HG02938 (cell line): ENCODE measurements around the gene MED29.

ENCODE experiments used
- ATAC-seq: cut with Tn5 transposase; IDR thresholded peaks from one replicate; pipeline ENCODE4 v1.9.1; 2021; ENCODE audit warnings: mild to moderate bottlenecking, moderate library complexity; ENCODE audit not compliant: unreplicated experiment

MED29 gene

DNA sequence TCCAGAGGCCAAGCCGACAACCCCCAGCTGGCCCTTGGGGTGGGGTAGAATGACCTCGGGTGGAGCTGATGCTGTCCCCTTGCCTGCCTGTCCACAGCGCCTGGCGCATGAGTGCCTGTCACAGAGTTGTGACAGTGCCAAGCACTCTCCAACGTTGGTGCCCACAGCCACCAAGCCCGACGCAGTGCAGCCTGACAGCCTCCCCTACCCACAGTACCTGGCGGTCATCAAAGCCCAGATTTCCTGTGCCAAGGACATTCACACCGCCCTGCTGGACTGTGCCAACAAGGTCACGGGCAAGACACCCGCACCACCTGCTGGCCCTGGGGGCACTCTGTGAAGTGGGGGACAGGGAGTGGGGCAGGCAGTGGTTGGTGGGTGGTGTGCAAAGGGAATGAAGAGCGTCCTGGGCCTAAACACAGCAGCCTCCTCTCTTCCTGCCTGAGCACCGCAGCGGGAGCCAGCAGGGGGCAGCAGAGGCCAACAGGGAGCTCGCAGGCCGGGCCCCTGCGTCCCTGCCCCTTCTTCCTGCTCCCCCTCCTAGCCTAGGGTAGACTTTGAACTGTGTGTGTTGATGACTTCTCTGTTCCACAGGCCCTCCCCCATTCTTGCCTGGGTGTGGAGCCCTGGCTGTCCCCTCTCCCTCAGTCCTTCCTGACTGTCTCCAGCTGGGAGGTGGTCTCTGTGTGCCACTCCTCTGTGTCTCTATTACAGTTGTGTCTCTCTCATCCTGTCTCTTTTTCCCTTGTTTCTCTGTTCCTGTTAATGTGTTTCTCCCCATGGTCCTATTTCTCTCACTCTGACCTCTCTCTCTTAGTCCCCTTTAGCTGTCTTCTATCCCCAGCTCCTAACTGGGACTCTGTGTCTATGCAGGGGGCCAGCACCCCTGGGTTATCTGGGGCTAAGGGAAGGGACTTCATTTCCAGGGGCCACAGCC is 6.5 kb downstream of the MED29 start:
- peak; percentile 39 for ATAC-seq

DNA sequence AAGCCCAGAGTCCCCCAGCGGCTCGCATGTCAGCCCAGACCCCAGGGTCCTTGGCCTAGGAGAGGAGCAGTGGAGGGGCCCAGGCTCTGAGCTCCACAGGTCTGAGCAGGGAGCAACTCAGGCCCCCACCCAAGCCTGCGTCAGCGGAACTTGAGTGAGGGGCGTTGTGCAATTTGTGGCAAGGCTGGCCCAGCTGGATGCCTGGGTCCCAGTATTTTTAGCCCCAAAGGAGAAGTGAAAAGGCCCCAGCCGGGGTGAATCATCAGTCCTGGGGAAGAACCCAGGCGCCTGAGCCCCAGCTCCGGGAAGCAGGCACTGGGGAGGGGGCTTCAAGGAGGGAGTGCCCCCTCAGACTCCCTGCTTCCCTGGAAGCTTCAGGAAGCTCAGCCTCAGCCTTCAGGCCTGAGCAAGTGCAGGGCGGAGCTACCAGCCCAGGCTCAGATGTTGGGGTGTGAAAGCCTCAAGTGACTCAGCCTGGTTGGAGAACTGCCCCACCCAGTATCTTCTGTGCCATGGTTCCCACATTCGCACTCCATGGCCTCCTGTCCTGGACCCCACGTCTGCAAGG is 7.2 kb downstream of the MED29 start:
- no peak for ATAC-seq

DNA sequence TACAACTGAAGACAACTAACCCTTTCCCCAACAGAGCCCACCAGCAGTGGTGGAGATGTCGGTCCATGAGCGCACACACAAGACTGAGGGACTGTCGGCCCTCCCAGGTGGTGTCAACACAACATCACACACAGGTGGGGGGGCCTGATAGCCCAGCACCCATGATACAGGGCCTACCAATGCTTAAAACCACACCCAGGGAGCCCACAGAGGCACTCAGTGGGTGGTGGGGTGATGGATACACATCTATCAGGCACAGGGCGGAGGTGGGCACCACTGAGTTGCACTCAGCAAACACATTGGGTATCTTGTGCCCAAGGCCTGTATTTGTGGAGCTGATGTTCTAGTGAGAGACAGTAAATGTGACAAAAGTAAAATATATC is 8.5 kb downstream of the MED29 start:
- ATAC-seq, result no peak

DNA sequence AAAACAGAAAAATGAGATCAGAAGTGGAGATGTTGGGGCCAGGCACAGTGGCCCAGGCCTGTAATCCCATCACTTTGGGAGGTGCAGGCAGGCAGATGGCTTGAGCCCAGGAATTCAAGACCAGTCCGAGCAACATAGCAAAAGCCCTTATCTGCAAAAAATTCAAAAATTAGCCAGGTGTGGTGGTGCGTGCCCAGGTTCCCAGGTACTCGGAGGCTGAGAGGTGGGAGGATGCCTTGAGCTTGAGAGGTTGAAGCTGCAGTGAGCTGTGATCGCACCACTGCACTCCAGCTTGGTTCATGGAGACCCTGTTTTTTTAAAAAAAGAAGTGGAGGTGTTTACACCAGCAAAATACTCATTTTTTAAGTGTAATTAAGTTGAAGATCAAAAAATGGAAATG is 8.9 kb downstream of the MED29 start:
- ATAC-seq, result no peak

DNA sequence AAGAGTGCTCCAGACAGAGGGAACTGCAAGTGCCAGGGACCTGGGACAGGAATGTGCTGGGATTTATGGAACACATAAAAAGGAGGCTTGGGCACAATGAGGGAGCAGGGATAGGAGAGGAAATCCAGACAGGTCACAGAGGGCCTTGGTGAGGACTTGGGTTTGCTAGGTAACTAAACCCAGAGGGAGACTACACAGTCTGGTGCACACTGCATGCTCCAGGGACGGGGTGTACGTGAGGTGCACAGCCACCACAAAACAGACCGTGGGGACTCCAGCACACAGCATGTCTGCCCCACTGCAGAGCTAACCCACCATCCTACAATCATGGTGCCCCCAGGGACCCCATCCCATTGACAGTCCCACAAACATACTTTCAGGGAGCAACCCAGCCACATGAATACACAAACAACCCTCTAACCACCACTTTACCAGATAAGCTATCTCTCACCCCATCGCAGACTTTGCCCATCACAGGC is 9.9 kb downstream of the MED29 start:
- ATAC-seq, result no peak

DNA sequence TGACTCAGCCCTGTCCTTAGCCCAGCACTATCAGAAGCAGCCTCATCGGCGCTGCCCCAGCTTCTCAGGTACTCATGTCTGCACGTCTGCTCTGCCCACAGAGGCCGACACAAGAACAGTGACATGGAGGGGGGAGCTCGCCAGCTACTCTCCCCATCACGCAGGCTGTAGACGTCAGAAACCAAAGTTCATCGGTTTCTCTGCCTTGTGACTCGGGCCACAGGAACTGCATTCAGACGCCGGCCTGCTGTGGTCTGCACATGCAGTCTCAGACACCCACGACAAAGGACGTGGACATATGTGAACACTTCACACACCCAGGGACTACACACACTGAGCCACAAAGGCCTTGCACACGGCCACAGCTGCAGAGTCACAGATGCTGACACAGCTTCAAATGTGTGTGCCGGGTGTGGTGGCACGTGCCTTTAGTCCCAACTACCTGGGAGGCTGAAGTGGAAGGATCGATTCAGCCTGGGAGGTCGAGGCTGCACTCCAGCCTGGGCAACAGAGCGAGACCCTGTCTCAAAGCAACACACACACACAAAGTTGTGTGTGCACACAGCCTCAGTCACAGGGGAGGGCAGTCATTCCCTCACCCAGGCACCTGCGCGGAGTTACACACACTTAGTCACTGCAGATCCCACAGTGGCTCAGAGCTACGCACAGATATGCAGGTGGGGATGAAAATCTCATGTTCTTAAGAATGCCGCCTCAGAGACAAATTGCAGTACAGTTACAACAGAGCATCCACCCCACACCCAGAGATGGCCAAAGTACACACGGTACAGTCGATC is 10.6 kb downstream of the MED29 start:
- peak; percentile 27 for ATAC-seq

DNA sequence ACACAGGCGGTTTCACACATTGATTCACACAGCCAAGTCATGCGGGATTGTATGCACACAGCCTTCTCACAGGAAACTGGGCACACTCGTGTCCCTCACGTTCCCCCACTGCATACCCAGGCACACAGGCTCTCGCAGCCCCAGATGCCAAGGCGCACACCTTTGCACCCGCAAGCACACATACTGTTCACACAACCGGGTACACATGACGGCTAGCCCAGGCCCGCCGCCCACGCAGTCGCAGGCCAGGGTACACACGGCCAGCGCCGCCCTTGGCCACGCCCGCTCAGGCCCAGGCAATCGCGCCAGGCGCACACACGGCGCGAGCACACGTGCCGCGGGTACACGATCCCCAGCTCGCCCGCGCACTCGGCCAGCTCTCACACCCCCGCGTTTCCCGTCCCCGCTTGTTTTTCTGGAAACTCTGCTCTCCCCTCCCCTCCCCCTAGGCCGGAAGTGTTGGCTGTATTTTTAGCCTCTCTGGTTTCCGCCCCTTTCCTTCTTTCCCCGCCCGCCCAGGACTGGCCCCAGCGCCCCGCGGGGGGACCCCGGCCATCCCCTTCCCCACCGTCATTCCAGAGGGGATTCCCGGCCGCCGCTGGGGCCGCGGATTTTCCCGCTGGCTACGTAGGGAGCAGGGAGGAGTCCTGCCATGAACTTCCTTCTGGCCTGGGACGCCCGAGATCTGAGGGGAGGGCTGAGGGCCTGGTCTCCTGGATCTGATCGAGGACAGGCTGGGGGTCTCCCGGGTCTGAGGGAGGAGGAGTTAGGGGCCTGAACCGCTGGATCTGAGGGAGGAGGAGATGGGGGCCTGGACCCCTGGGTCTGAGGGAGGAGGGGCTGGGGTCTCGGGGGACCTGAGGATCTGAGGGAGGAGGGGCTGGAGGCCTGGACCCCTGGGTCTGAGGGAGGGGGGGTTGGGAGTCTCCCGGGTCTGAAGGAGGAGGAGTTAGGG is 11.4 kb downstream of the MED29 start:
- ATAC-seq, result peak; percentile 19

DNA sequence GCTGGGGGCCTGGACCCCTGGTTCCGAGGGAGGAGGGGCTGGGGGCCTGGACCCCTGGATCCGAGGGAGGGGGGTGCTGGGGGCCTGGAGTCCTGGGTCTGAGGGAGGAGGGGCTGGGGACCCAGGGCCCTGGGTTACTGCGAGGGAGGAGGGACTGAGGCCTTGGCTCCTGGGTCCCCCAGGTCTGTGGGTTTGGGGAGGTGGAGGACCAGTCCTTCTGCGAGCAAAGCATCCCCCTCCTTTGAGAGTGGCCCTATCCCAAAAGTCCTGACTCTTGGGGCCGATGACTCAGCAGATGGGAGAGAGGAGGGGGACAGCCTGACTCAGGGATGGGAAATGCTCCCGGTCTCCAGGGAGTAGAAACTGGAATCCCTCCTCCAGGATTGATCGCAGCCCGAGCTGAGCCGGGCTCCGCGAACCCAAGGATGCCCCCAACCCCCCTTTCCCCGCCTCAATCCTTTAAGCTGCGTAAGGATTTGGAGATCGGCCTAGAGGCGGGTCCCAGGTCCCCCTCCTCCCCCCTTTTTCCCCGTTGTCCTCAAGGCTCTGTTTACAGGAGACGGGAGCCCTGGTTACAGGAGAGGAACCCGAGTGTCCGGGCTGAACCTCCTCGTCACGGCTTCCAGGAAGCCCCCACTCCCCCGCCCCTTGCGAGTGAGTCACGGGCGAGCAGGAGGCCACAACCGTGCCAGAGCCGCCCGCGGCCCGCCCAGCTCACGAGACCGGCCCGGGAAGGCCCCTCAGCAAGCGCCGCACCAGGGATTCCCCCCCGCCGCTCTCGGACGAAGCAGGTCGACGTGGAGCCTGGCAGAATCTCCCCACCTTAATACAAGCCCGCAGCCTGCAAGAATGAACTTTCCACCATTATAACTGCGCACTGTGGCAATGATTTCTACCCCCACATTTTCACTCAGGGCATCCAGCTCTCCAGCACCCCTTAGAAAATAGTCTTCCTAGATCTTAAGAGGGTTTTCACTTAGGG is 12.4 kb downstream of the MED29 start:
- ATAC-seq, result no peak

DNA sequence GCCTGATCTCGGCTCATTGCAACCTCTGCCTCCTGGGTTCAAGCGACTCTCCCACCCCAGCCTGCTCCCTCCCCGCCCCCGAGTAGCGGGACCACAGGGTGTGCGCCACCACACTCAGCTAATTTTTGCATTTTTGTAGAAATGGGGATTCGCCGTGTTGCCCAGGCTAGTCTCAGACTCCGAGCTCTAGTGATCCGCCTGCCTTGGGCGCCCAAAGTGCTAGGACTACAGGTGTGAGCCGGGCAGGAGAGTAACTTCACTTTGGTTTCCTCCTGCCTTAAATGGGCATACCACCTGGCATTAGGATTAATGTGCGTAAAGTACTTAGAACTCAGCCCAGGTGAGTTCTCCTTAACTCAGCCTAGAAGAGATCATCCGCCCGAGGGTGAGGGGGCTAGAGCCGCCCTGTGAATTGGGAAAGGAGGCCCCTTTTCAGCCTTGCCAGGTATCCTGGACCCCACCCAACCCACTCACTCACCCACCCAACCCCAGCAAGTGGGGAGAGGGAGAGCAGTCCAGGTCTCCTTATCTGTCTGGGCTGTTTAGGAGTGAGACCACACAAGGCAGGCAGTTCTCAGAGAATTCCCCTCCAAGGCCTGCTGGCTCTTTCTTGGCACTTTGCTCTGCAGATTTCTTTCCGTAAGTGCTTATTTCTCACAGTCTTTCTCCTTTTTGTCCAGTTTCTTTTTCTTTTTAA is 14.2 kb downstream of the MED29 start:
- ATAC-seq, result no peak

DNA sequence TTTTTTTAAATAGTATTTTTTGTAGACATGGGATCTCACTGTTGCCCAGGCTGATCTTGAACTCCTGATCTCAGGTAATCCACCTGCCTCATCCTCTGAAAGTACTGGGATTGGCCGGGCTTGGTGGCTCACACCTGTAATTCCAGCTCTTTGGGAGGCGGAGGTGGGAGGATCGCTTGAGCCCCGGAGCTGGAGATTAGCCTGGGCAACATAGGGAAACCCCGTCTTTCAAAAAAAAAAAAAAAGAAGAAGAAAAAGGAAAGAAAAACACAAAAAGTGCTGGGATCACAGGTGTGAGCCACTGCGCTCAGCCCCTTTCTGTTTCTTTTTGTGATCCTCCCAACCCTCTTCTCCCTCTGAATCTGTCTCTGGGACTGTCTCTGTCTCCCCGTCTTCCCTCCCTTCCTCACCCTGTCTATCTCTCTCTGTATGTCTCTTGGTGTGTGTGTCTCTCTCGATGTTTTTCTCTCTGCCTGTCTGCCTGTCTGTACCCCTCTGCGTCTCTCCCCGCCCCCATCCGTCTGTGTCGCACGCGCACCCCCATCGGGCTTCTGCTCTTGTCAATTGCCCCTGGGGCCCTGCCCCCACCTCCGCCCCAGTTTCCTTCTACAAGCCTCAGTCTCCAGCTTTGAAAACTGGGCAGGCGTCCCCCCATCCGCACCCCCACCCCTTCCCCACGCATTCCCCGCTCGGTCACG is 14.9 kb downstream of the MED29 start:
- no peak for ATAC-seq

DNA sequence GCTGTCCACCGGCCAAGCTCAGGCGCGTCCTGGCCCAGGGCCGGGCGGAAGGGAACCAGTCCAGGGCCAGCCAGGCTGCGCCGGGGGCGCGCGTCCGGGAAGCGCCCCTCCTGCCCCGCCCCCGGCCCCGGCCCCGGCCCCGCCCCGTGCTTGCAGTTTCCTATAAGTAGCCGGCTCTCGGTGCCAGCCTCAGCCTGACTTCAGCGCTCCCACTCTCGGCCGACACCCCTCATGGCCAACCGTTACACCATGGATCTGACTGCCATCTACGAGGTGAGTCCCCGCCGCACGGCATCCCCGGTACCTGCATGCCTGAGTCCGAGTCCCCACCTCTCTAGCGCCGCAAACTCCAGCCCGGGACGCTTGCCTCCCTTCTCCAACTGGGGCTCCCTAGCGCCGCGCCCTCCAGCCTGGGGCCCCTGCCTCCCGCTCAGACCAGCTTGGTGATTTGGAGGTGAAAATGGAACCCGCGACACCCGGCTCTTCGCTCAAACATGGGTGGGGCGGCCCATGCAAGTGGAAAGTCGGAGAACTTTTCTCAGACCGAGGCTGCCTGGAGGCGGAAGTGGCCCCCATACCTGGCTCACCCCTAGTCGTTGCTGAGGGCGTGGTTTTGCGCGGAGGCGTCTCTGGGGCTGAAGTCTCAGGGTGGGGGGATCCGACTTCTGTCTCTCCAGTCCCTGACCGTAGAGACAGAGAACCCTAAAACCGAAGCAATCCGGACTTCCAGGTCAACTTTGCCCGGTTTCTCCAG is 15.7 kb downstream of the MED29 start, which contains the start of gene ZFP36:
TSS of gene ZFP36 (plus strand) at position 192 of the 754 bp plus-strand sequence. CDS start at position 250, 58 bp downstream.
- peak; percentile 18 for ATAC-seq

DNA sequence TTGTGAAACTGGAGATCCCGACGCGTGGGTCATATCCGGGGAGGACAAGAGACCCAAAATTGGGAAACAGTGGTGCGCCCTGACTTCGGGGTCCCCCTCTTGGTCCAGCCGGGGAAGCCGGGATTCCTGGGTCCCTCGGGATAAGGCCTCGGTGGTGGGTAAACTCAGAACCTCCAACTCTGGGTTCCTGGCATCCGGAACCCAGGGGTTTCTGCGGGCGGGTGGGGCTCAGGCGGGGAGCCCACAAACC is 16.2 kb downstream of the MED29 start:
- no peak for ATAC-seq

DNA sequence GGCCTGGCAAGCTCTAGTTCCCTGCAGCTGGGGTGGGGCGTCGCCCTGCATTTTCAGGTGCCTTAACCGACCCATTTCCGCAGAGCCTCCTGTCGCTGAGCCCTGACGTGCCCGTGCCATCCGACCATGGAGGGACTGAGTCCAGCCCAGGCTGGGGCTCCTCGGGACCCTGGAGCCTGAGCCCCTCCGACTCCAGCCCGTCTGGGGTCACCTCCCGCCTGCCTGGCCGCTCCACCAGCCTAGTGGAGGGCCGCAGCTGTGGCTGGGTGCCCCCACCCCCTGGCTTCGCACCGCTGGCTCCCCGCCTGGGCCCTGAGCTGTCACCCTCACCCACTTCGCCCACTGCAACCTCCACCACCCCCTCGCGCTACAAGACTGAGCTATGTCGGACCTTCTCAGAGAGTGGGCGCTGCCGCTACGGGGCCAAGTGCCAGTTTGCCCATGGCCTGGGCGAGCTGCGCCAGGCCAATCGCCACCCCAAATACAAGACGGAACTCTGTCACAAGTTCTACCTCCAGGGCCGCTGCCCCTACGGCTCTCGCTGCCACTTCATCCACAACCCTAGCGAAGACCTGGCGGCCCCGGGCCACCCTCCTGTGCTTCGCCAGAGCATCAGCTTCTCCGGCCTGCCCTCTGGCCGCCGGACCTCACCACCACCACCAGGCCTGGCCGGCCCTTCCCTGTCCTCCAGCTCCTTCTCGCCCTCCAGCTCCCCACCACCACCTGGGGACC is 16.6 kb downstream of the MED29 start:
- ATAC-seq, result no peak

DNA sequence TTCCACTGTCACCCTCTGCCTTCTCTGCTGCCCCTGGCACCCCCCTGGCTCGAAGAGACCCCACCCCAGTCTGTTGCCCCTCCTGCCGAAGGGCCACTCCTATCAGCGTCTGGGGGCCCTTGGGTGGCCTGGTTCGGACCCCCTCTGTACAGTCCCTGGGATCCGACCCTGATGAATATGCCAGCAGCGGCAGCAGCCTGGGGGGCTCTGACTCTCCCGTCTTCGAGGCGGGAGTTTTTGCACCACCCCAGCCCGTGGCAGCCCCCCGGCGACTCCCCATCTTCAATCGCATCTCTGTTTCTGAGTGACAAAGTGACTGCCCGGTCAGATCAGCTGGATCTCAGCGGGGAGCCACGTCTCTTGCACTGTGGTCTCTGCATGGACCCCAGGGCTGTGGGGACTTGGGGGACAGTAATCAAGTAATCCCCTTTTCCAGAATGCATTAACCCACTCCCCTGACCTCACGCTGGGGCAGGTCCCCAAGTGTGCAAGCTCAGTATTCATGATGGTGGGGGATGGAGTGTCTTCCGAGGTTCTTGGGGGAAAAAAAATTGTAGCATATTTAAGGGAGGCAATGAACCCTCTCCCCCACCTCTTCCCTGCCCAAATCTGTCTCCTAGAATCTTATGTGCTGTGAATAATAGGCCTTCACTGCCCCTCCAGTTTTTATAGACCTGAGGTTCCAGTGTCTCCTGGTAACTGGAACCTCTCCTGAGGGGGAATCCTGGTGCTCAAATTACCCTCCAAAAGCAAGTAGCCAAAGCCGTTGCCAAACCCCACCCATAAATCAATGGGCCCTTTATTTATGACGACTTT is 17.4 kb downstream of the MED29 start:
- ATAC-seq, result no peak

DNA sequence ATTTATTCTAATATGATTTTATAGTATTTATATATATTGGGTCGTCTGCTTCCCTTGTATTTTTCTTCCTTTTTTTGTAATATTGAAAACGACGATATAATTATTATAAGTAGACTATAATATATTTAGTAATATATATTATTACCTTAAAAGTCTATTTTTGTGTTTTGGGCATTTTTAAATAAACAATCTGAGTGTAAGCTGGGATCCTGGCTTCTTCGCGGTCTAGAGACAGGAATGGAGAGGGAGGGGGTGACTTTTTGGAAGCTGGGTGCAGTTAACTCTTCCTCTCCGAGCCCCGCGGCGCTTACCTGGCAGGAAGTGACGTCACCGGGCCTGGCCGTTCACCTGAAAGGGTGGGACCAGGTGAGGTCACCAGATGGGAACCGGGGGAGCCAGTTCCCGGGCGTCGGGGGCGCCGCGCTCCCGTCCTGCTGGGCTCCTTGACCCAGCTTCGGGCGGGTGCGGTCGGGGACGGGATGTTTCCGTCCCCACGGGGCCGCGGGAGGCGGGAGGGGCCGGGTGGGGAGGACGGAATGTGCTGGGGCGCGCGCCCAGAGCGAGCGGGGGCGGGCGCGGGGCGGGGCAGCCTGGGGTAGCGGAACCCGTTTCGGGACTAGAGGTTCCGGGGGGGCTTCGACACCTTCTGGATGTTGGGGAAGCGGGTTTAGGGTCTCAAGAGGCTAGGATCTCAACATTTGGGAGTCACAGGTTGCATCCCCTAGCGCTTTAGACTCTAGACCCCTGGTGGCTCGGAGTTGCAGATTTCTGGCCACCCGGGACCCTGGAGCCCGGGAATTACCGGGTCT is 18.2 kb downstream of the MED29 start:
- no peak for ATAC-seq
